GM19324 (cell line): ENCODE data around the gene CENPW.

Source experiments
- ATAC-seq: cut with Tn5 transposase; IDR thresholded peaks from one replicate; pipeline ENCODE4 v1.9.1; 2021; ENCODE audit warnings: mild to moderate bottlenecking, moderate library complexity; ENCODE audit not compliant: unreplicated experiment, low FRiP score

Gene CENPW

DNA sequence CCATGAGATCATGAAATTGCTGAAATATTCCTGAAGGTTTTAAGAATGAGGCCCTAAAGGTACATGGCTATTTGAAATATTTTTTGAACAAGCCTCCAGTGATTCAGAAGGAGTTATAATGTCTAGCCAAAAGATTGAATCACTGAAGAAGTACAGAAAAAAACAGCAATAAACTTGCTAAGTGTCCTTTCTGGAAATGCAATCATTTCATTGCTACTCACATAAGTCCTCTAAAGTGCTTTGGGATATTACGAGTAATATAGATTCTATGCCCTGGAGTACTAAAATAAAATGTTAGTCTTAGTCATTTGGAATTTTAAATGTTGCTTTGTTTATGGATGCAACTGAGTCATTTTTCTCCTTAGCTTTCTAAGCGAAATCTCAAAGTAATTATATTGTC lies 32.7 kb downstream of the CENPW start:
- ATAC-seq: no peak

DNA sequence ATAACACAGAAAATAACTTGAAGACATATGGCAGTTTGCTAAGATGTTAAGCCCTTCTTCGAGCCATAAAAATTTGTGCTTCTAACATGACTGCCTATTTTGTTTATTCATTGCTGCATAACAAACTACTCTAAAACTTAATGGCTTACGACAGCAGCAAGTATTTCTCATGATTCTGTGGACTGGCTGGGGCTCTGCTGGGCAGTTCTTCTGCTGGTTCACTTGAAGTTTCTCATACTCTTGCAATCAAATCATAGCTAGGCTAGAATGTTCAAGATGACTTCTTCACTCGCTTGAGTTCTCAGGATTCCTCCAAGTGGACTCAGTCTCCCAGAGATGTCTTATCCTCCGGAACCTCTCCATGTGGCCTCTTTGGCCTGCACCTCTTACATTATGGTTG lies 33.4 kb downstream of the CENPW start:
- ATAC-seq: no peak

DNA sequence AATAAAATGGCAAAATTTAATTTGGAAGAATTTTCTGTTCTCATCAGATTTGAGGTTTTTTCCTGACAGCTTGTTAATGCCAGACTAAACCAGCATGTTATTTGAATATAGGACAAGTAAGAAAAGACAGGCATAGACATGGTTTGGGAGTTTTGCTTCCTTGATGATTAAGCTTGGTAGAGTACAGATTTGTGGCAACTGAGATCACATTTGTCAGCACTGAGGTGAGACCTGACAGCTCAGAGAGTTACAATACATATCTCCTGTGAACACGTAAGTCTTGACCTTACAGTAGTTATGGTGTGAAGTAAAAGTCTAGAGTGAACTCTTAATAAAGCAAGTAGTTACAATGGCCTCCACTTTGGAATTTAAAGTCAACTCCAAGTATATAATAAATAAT lies 34.5 kb downstream of the CENPW start:
- ATAC-seq: no peak

DNA sequence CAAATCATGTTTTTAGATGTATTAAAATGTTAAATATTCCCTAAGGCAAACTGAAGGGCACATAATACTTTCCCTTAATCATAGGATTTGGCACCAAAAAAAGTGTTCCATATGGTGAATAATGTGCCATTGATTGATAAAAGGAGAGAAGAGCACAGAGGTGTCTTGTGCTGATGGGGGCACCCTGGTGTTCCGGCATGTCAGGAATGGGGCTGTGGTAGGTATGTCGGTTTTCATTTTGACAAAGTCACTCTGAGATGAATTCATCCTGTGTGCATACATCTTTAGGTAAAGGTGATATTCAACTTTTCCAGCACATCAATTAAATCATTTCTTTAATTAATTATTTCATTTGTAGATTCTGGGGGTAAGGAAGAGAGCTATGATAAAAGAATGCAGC lies 36.8 kb downstream of the CENPW start:
- ATAC-seq: no peak

DNA sequence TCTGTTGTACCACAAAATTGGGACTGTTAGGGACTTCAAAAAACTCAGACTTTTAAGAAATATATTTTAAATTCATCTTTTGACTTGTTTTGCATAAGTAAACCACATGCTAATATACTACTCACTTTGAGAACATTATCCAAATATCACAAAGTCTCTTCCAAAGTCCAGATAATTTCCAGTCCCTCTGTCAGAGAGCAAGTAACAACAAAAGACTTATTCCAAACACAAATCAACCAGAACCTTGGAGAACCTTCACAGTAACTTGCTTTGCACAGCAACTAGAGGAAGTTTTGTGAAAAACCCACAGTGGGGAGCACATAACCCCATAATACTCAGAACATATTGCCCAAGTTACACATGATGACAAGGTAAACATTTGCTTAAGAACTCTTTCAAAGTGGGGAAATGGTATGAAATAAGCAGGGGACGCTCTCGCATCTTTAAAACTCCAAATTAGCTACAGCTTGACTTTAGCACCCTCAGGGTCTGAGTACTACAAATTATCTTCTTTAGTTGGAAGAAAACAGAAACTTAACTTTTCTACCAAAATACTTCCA lies 37.8 kb downstream of the CENPW start:
- ATAC-seq: no peak

DNA sequence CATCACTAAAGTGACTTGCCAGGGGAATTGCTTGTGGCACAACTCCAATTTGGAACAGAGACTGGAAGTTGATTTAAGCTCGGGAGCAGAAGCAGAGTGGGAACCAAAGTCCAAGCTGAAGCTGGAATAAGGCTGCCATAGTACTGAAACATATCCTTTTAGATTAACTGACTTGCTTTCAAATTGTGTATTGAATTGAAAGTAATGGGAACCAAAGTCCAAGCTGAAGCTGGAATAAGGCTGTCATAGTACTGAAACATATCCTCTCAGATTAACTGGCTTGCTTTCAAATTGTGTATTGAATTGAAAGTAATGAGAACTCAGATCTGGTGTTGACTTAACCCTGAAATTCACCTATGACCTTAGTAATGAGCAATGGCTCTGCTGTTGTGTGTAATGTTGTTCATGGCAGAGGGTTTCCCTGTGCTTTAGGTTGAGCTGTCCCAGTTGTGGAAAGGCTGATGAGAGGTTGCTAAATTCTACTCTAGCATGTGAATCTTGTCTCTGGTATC lies 40.2 kb downstream of the CENPW start:
- no peak for ATAC-seq

DNA sequence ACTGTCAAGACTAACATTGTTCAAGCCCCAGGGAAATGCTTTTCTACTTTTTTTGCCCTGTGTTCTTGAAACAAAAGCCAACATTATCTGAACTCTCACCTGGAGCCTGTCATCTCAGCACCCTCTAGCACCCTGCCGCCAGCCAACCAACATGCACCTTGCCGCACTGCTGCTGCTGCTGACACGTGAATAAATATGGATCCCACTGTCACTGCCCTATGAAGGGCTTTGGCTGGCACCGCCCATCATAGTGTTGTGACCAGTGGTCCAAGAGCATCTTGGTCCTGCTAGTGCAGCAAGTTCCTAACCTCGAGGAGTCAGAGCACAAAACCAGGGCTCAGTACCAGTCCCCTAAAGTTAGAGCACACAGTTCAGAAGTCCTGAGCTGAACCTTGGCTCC lies 41.6 kb downstream of the CENPW start:
- no peak for ATAC-seq

DNA sequence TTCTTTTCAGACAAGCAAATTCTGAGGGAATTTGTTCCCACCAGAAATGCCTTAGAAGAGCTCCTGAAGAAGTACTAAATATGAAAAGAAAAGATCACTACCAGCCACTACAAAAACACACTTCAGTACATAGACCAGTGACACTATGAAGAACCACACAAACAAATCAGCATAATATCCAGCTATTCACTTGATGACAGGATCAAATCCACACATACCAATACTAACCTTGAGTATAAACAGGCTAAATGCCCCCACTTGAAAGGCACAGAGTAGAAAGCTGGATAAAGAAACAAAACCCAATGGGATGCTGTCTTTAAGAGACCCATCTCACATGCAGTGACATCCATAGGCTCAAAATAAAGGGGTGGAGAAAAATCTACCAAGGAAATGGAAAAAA lies 43.3 kb downstream of the CENPW start:
- no peak for ATAC-seq

DNA sequence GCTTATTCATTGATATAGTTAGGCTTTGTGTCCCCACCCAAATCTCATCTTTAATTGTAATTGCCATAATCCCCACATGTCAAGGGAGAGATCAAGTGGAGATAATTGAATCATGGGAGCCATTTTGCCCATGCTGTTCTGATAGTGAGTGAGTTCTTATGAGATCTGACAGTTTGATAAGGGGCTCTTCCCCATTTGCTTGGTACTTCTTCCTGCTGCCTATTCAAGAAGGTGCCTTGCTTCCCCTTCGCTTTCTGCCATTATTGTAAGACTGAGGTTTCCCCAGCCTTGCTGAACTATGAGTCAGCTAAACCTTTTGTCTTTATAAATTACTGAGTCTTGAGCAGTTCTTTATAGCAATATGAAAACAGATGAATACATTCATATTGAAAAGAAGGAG lies 45.6 kb downstream of the CENPW start:
- no peak for ATAC-seq

DNA sequence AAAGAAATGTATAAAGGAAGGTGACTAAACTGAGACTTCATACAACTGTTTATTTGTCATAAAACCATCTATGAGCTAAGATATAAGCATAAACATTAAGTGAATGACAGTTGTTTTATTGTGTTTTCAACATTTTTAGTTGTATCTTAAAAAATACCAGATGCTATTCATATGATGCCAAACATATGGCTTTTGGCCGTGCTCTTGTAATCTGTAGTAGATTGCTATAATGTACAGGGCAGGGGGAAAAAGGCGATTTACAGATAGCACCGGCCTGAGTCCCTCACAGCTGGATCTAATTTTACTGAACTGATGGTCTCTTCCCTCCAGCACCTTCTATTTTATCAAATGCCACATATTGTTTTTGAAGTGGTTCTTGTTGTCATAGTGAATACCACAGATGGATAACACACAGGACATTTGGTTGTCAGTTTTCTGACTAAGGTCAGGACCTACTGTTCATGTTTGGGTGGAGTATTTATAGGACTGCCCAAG lies 48.2 kb downstream of the CENPW start:
- no peak for ATAC-seq

DNA sequence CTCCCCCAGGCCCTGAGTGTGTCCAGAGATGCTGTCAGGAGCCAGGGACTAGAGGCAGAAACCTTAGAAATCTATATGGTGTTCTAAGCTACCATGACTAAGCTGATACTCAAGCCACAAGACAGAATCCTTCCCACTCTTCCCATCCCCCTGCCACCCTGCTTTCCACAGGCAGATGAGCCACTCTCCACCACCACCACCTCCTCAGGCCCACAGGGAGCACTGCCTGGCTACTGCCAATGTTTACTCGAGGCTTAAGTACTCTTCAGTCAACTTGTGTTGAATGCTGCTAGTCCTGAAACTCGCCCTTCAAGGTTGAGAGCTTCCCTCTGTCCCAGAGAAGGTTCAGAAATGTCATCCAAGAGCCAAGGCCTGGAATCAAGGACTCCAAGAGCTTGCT lies 56.2 kb downstream of the CENPW start:
- ATAC-seq: no peak
